ENCODE results near the gene POMGNT2.
"Not testable (repeated sequence)": the region's sequence is repeated elsewhere in the genome, so short reads cannot be mapped to it uniquely, and the experiment has no call there.

Gene POMGNT2

GRCh38 chr3:43063114-43063513, 42.8 kb downstream of the POMGNT2 start:
- in situ Hi-C loops (cut with HindIII; ENCODE audit: low pct_unique_long_range_greater_than_20kb, low sequenced_read_pairs): no loop called here
- DNase-seq (ENCODE audit: low read depth in 1 of 2, low spot score in 1 of 2): no peak
- no peak for TF ChIP-seq JUND (IDR thresholded peaks at IDR 0.05; ENCODE audit: low read depth)

GRCh38 chr3:43062564-43063040, 43.3 kb downstream of the POMGNT2 start:
- no peak for TF ChIP-seq JUND (IDR thresholded peaks at IDR 0.05; ENCODE audit: low read depth)
- no peak for DNase-seq (ENCODE audit: low read depth in 1 of 2, low spot score in 1 of 2)

GRCh38 chr3:43062040-43062563, 43.8 kb downstream of the POMGNT2 start:
- DNase-seq (ENCODE audit: low read depth in 1 of 2, low spot score in 1 of 2): no peak
- in situ Hi-C loops (cut with HindIII; ENCODE audit: low pct_unique_long_range_greater_than_20kb, low sequenced_read_pairs): no loop called here
- TF ChIP-seq JUND (IDR thresholded peaks at IDR 0.05; ENCODE audit: low read depth): no peak

More at GRCh38 chr3:43062564-43063040, 43.3 kb downstream of the POMGNT2 start:
- in situ Hi-C loops (cut with HindIII; ENCODE audit: low pct_unique_long_range_greater_than_20kb, low sequenced_read_pairs): no loop called here

- in situ Hi-C loops (cut with HindIII; ENCODE audit: low pct_unique_long_range_greater_than_20kb, low sequenced_read_pairs): no loop called here
- DNase-seq (ENCODE audit: low read depth in 1 of 2, low spot score in 1 of 2): no peak
- no peak for TF ChIP-seq JUND (IDR thresholded peaks at IDR 0.05; ENCODE audit: low read depth)
Observed at GRCh38 chr3:43061101-43061895, 44.6 kb downstream of the POMGNT2 start.

DNA sequence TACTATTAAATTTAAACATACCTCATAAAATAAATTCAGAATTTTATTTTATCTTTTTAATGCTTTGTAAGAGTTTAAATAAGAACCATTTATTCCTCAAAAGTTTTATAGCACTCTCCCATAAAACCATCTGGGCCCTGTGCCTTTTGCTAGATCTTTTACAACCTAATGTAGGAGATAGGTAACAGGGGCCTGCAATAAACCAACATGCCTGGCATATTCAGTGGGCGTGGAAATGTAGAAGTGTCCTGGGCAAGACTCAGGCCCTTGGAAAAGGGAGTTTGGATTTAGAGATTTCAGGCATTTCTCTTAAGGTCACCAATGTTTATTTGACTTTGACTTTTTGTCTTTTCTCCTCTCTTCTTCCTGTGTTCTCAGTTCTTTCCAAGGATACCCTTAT, 46.4 kb downstream of the POMGNT2 start:
- in situ Hi-C loops (cut with HindIII; ENCODE audit: low pct_unique_long_range_greater_than_20kb, low sequenced_read_pairs): no loop called here
- TF ChIP-seq JUND (IDR thresholded peaks at IDR 0.05; ENCODE audit: low read depth): no peak
- DNase-seq (ENCODE audit: low read depth in 1 of 2, low spot score in 1 of 2): no peak

DNA sequence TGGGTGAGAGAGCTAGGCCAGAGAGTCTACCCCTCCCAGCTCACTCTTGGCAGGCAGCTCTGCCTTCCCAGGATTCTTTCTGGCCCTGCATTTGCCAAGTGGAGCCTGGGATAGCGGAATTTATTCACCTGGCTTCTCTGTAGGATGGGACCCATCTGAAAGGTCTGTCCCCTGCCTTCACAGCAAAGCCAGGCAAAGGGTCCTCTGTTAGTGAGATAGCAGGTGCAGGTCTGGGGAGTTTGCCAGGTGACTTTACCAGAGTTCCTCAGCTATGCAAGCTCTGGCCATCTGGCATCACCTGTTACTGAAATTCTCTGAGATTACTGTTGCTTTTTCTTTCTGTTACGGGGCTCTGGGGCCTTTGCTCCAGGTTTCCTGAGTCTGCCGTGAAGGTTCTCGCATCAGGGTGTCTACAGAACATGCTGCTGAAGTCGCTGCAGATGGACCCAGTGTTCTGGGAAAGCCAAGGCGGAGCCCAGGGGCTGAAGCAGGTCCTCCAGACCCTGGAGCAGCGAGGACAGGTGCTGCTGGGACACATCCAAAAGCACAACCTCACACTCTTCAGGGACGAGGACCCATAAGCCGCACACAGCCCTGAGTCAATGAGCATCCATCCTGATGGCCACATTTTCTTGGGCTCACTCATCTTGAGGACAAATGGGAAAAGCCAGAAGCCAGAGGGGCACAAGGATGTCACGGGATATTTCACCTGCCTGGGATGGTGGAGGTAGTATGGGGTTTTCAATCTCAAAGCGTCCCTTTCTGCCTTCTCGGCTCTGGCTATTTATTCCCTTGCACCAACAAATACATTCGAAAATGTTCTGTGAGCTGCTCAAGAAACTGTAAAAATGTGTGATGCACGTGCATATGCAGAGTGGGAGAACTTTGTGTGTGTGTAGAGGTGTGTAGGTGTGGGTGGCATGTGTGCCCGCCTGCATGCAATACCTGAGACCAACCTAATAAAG, 49.8 kb downstream of the POMGNT2 start:
- no peak for TF ChIP-seq JUND (IDR thresholded peaks at IDR 0.05; ENCODE audit: low read depth)
- no peak for DNase-seq (ENCODE audit: low read depth in 1 of 2, low spot score in 1 of 2)
- in situ Hi-C loops (cut with HindIII; ENCODE audit: low pct_unique_long_range_greater_than_20kb, low sequenced_read_pairs): no loop called here

GRCh38 chr3:43055393-43055792, 50.5 kb downstream of the POMGNT2 start:
- in situ Hi-C loops (cut with HindIII; ENCODE audit: low pct_unique_long_range_greater_than_20kb, low sequenced_read_pairs): no loop called here
- no peak for TF ChIP-seq JUND (IDR thresholded peaks at IDR 0.05; ENCODE audit: low read depth)
- DNase-seq (ENCODE audit: low read depth in 1 of 2, low spot score in 1 of 2): no peak

GRCh38 chr3:43054754-43055153, 51.1 kb downstream of the POMGNT2 start:
- TF ChIP-seq JUND (IDR thresholded peaks at IDR 0.05; ENCODE audit: low read depth): no peak
- in situ Hi-C loops (cut with HindIII; ENCODE audit: low pct_unique_long_range_greater_than_20kb, low sequenced_read_pairs): no loop called here
- DNase-seq (ENCODE audit: low read depth in 1 of 2, low spot score in 1 of 2): no peak

DNA sequence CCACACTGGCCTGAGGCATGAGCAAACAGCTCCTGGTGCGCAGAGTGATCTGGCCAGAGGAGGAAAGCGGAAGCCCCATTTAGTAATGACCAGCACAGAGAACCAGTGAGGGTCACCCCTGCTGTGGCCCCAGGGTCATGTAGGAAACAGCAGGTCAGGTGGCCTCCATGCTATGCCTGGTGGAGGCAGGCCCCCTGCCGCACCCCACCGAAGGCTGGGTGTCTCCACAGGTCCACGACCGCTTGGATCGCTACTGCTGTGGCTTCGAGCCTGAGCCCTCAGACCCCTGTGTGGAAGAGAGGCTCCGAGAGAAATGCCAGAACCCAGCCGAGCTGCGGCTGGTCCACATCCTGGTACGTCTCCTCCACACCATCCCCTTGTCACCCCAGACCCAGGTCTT, 52.6 kb downstream of the POMGNT2 start:
- in situ Hi-C loops (cut with HindIII; ENCODE audit: low pct_unique_long_range_greater_than_20kb, low sequenced_read_pairs): no loop called here
- no peak for TF ChIP-seq JUND (IDR thresholded peaks at IDR 0.05; ENCODE audit: low read depth)
- DNase-seq (ENCODE audit: low read depth in 1 of 2, low spot score in 1 of 2): no peak

- in situ Hi-C loops (cut with HindIII; ENCODE audit: low pct_unique_long_range_greater_than_20kb, low sequenced_read_pairs): no loop called here
- DNase-seq (ENCODE audit: low read depth in 1 of 2, low spot score in 1 of 2): no peak
- TF ChIP-seq JUND (IDR thresholded peaks at IDR 0.05; ENCODE audit: low read depth): no peak
Observed at GRCh38 chr3:43048470-43048869, 57.4 kb downstream of the POMGNT2 start.

GRCh38 chr3:43046583-43046982, 59.3 kb downstream of the POMGNT2 start:
- in situ Hi-C loops (cut with HindIII; ENCODE audit: low pct_unique_long_range_greater_than_20kb, low sequenced_read_pairs): no loop called here
- no peak for TF ChIP-seq JUND (IDR thresholded peaks at IDR 0.05; ENCODE audit: low read depth)
- no peak for DNase-seq (ENCODE audit: low read depth in 1 of 2, low spot score in 1 of 2)

- DNase-seq (ENCODE audit: low read depth in 1 of 2, low spot score in 1 of 2); in situ Hi-C loops (cut with HindIII; ENCODE audit: low pct_unique_long_range_greater_than_20kb, low sequenced_read_pairs): not testable (repeated sequence)
Observed at GRCh38 chr3:43045079-43045478, 60.8 kb downstream of the POMGNT2 start.

GRCh38 chr3:43043793-43044192, 62.1 kb downstream of the POMGNT2 start:
- TF ChIP-seq JUND (IDR thresholded peaks at IDR 0.05; ENCODE audit: low read depth): no peak
- in situ Hi-C loops (cut with HindIII; ENCODE audit: low pct_unique_long_range_greater_than_20kb, low sequenced_read_pairs): no loop called here
- DNase-seq (ENCODE audit: low read depth in 1 of 2, low spot score in 1 of 2): no peak

All from T47D (cell line).